ENCODE results near the gene IPO5. TPM values are rescaled to one million over a fixed set of nuclear protein-coding genes. Genes with fewer than 3 reads are reported as not detected.

Gene IPO5
- total and polyA plus RNA-seq, 2 of the 8 experiments (the other 6 are each of a cell fraction or from before 2014, with no cell fraction given), result 143 to 410 TPM

GRCh38 chr13:98050041-98050466, 96.6 kb downstream of the IPO5 start:
- 91% methylated on average over 6 of the region's 6 CpGs; no CpG with 5 or more reads in 1 of the 2 experiments for WGBS, 2 experiments (ENCODE audit: extremely low coverage in 1 of 2, insufficient coverage in 1 of 2, insufficient read length in 1 of 2, insufficient replicate concordance in 2 of 2, low coverage in 1 of 2, low lambda C conversion rate in 2 of 2, missing lambda C conversion rate in 1 of 2)
- H3K9ac ChIP-seq (replicated peaks in 1 of 4; ENCODE audit: extremely low read depth in 1 of 4, low read depth in 3 of 4, low read length in 3 of 4), result no peak overlapping the region
- no peak overlapping the region for H3K4me3 ChIP-seq (ENCODE audit: extremely low read depth in 1 of 4, insufficient read depth in 2 of 4, low read depth in 3 of 4, low read length in 4 of 4)
- no peak overlapping the region for H2BK5ac ChIP-seq (ENCODE audit: low read depth, low read length)
- no peak overlapping the region for H3K23ac ChIP-seq (ENCODE audit: insufficient read length)
- no peak overlapping the region for H2AK5ac ChIP-seq (ENCODE audit: low read depth, low read length)
- DNase-seq (ENCODE audit: low read depth in 1 of 2, low spot score in 2 of 2) (no peak), FAIRE-seq (no peak)
- no peak for TF ChIP-seq HDAC2 (IDR thresholded peaks at IDR 0.05; ENCODE audit: borderline replicate concordance in 1 of 2, low read depth in 2 of 2, low read length in 2 of 2)
- no peak for TF ChIP-seq TCF12 (IDR thresholded peaks at IDR 0.05; ENCODE audit: low read depth, low read length)
- no peak for TF ChIP-seq HDAC6 (IDR thresholded peaks at IDR 0.05; ENCODE audit: low read depth, low read length)
- TF ChIP-seq TAF1 (IDR thresholded peaks at IDR 0.05; ENCODE audit: low read depth, low read length), result no peak
- TF ChIP-seq ATF3 (IDR thresholded peaks at IDR 0.05; ENCODE audit: insufficient read depth, low read depth, low read length), result no peak
- no peak for TF ChIP-seq E2F6 (IDR thresholded peaks at IDR 0.05)
- no peak for TF ChIP-seq RXRA (IDR thresholded peaks at IDR 0.05; ENCODE audit: insufficient read depth, low read depth, low read length)
- no peak for TF ChIP-seq POU5F1 (IDR thresholded peaks at IDR 0.05; ENCODE audit: low read depth, low read length)
- no peaks in the 10 kb centered on the region for H3K79me1 ChIP-seq (ENCODE audit: low read depth, low read length)
- no peak overlapping the region for H3K14ac ChIP-seq (ENCODE audit: insufficient read length)
- no peak overlapping the region for H2BK12ac ChIP-seq (ENCODE audit: low read depth, low read length)
- H2BK20ac ChIP-seq (ENCODE audit: low read length), result 0 out of 2 replicates have a peak overlapping the region, but pooled peaks have one; percentile 41
- no peak overlapping the region for H3K4ac ChIP-seq (replicated peaks; ENCODE audit: insufficient read length, low read depth, low read length)
- no peaks in the 10 kb centered on the region for H3K27me3 ChIP-seq (replicated peaks in 1 of 4; ENCODE audit: control insufficient read depth in 3 of 4, extremely low read depth in 1 of 4, insufficient read depth in 3 of 4, low read length in 3 of 4)
- H3K18ac ChIP-seq (ENCODE audit: extremely low read depth, low read length), result no peak overlapping the region
- H3K56ac ChIP-seq (replicated peaks; ENCODE audit: insufficient read length, low read depth, low read length), result no peak overlapping the region
- H2BK15ac ChIP-seq (ENCODE audit: low read length), result no peak overlapping the region
- H3K27ac ChIP-seq (ENCODE audit: low read depth, low read length), result no peak overlapping the region
- no peaks in the 10 kb centered on the region for H3K36me3 ChIP-seq (ENCODE audit: control insufficient read depth in 2 of 4, insufficient read depth in 4 of 4, low read length in 3 of 4)
- no peak overlapping the region for H3K4me2 ChIP-seq (ENCODE audit: insufficient read depth in 1 of 2, low read depth in 2 of 2, low read length in 2 of 2)
- CTCF ChIA-PET (ENCODE audit: partially characterized antibody), result interaction anchor here (0.6 kb wide), 2 partner anchors 9 to 171 kb away, joined by 3 to 5 read pairs; no protein-coding TSS in a partner anchor
- H4K5ac ChIP-seq (ENCODE audit: insufficient read length, low read depth, low read length), result no peak overlapping the region
- no peaks in the 10 kb centered on the region for H3K23me2 ChIP-seq (ENCODE audit: low read depth, low read length)
- 0 out of 4 replicates have a peak, but pooled peaks cover 0 to 3% of the 10 kb centered on the region in 2 experiments for H3K9me3 ChIP-seq (ENCODE audit: insufficient read depth in 2 of 2, low read depth in 1 of 2, low read length in 1 of 2)
- peak overlapping the region; percentile 88 for H2AFZ ChIP-seq (ENCODE audit: low read length)
- POLR2A ChIA-PET (ENCODE audit: partially characterized antibody), result no interaction called here
- H3K4me1 ChIP-seq (replicated peaks in 1 of 4; ENCODE audit: control insufficient read depth in 3 of 4, insufficient read depth in 4 of 4, low read length in 3 of 4), result 0 out of 7 replicates have a peak, but pooled peaks cover 0 to 2% (median 0%) of the 10 kb centered on the region in 4 experiments
- peak overlapping the region; percentile 11; the same call in 1 of the 2 replicates for H4K8ac ChIP-seq (ENCODE audit: extremely low read depth, insufficient read depth, low read length)
- H3K79me2 ChIP-seq (ENCODE audit: control insufficient read depth in 1 of 2, insufficient read depth in 2 of 2, low read length in 2 of 2), result no peaks in the 10 kb centered on the region
- H4K91ac ChIP-seq (replicated peaks; ENCODE audit: insufficient read length, low read length), result no peak overlapping the region
- H2BK120ac ChIP-seq (replicated peaks; ENCODE audit: low read depth, low read length), result peak overlapping the region; percentile 33
- H4K20me1 ChIP-seq (replicated peaks in 1 of 2; ENCODE audit: control insufficient read depth in 1 of 2, insufficient read depth in 2 of 2, low read length in 2 of 2), result no peaks in the 10 kb centered on the region
